ENCODE results near the gene CTSF.

GRCh38 chr11:66595245-66595904 is 27.0 kb upstream of the CTSF start:
- TF ChIP-seq CTCF (IDR thresholded peaks at IDR 0.05 in 4 of 5, conservative IDR thresholded peaks at IDR 0.05 in 1 of 5) (no peak), POLR2A (IDR thresholded peaks at IDR 0.05) (no peak)

Measured in gastrocnemius medialis (tissue), 4 donors.